Measurements from ENCODE around the gene ARHGAP28.

The ARHGAP28 gene

DNA sequence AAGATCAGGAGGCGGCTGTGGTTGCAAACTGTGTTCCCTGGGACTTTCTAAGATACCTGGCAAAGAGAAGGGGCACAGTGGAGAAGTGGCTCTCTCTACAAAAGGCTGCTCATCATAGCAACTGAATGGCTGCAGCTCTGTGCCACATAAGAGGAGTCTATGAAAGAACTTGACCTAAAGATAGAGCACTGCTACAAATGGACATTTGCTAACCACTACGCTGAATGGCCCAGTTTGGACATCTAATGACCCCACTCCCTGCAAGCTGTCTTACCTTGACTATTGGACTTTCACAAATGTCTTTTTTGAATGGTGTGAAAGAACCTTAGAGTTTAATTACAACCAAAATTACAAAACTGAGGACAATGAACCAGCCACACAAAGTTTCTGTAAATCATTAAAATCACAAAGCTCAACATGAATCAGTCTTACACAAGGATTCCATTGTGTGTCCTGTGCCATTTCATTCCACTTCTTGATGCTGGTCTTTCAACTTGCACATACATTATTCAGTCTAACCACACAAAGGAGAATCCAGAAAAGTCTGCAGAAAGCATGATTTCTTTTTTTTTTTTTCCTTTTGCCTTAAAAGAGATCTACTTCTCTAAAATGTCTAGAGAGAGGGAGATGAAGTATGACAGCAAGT, 234.1 kb downstream of the ARHGAP28 start:
- Histone ChIP-seq H3K4me3 (replicated peaks; ENCODE audit: low read depth, low read length) (no peak overlapping the region), H3K36me3 (ENCODE audit: control insufficient read depth, insufficient read depth, low read length) (no peaks in the 10 kb centered on the region), H3K27me3 (replicated peaks; ENCODE audit: control insufficient read depth, insufficient read depth, low read length) (no peaks in the 10 kb centered on the region)
- TF ChIP-seq, protein P1, sequence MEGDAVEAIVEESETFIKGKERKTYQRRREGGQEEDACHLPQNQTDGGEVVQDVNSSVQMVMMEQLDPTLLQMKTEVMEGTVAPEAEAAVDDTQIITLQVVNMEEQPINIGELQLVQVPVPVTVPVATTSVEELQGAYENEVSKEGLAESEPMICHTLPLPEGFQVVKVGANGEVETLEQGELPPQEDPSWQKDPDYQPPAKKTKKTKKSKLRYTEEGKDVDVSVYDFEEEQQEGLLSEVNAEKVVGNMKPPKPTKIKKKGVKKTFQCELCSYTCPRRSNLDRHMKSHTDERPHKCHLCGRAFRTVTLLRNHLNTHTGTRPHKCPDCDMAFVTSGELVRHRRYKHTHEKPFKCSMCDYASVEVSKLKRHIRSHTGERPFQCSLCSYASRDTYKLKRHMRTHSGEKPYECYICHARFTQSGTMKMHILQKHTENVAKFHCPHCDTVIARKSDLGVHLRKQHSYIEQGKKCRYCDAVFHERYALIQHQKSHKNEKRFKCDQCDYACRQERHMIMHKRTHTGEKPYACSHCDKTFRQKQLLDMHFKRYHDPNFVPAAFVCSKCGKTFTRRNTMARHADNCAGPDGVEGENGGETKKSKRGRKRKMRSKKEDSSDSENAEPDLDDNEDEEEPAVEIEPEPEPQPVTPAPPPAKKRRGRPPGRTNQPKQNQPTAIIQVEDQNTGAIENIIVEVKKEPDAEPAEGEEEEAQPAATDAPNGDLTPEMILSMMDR (IDR thresholded peaks at IDR 0.05; ENCODE audit: insufficient read depth, low read length, poor library complexity, severe bottlenecking) = no peak
- DNase-seq (ENCODE audit: extremely low read depth, insufficient read length) = no peak

All from GM06990 (cell line).